Tibial nerve (tissue), 4 donors: ENCODE measurements around the gene ZBTB40. TPM values are rescaled to one million over a fixed set of nuclear protein-coding genes. Genes with fewer than 3 reads are reported as not detected.

Source experiments
- DNase-seq, 2 donors: peaks; one replicate each; pipeline ENCODE4 v3.0.0-alpha.2; 2019; ENCODE audit warnings: low spot score in 2 of 2
- H3K27ac ChIP-seq, 4 donors: fragments of 200-600 bp; sonication (generic) in 3 of 4; one replicate each; pipeline ENCODE4 v1.5.1; 2017 to 2019; ENCODE audit warnings: mild to moderate bottlenecking in 1 of 4
- H3K27me3 ChIP-seq, 2 donors: fragments of 200-600 bp; sonication (generic) in 1 of 2; one replicate each; pipeline versions ENCODE4 v1.5.1 to v1.6.0; 2017 to 2019
- H3K36me3 ChIP-seq, 3 donors: fragments of 200-600 bp; sonication (generic); one replicate each; pipeline ENCODE4 v1.5.1; 2018 to 2019
- H3K4me1 ChIP-seq, 4 donors: fragments of 200-600 bp; sonication (generic) in 3 of 4; one replicate each; pipeline ENCODE4 v1.5.1; 2017 to 2019
- H3K4me3 ChIP-seq, 4 donors: fragments of 200-600 bp; sonication (generic) in 3 of 4; one replicate each; pipeline ENCODE4 v1.5.1; 2017 to 2019; ENCODE audit warnings: mild to moderate bottlenecking in 1 of 4, moderate library complexity in 1 of 4
- H3K9me3 ChIP-seq, 4 donors: fragments of 200-600 bp; sonication (generic) in 3 of 4; one replicate each; pipeline ENCODE4 v1.5.1; 2017 to 2019
- EP300 ChIP-seq, 2 donors: sonication (generic); formaldehyde crosslinking; IDR thresholded peaks; one replicate each; pipeline ENCODE4 v1.6.1; 2017; ENCODE audit warnings: antibody characterized with exemption in 2 of 2, mild to moderate bottlenecking in 1 of 2
- POLR2A ChIP-seq, 2 donors: fragments of 450-650 bp; IDR thresholded peaks; one replicate each; pipeline ENCODE4 v1.6.1; 2017; ENCODE audit warnings: antibody characterized with exemption in 2 of 2, mild to moderate bottlenecking in 2 of 2, moderate library complexity in 2 of 2
- WGBS, 2 donors: methylation state at CpG; one replicate each; pipeline ENCODE4 v1.1.5; 2018; 5-methylcytosine and 5-hydroxymethylcytosine counted together
- total RNA-seq, 4 donors: library from RNA; depleted of rRNA; stranded (reverse); fragments of >200 nt; gene quantifications; one replicate each; pipeline ENCODE4 v1.1.0, GENCODE V29; 2016
- TF ChIP-seq, protein P1 (sequence below), 5 experiments: fragments of 200-600 bp in 3 of 5; fragments of 450-650 bp in 2 of 5; sonication (generic) in 3 of 5; IDR thresholded peaks; one replicate each; pipeline ENCODE4 v1.5.1; 2016 to 2019; ENCODE audit warnings: antibody characterized with exemption in 5 of 5, mild to moderate bottlenecking in 3 of 5, moderate library complexity in 2 of 5

The ZBTB40 gene
- total RNA-seq, 4 donors from 2014 or later = 17.8 to 21.2 (median 18.2) TPM

DNA sequence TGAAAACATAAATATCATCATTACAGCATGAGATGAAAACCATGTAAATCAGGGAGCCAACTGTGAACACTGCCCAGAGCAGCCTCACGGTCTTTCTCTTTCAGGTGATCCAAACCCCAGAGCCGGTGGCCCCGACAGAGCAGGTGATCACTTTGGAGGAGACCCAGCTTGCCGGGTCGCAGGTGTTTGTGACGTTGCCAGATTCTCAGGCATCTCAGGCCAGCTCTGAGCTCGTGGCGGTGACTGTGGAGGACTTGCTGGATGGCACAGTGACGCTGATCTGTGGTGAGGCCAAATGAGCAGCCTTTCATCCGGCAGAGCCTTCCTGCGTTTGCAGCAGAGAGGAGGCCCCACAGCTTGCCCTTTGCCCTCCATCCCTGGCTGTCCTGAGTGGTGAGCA is 74.4 kb downstream of the ZBTB40 start:
- DNase-seq = no peak
- Histone ChIP-seq H3K4me1 (peaks cover 0 to 10% (median 3%) of the 10 kb centered on the region in 4 donors), H3K4me3 (no peak overlapping the region), H3K27me3 (no peaks in the 10 kb centered on the region), H3K9me3 (no peaks in the 10 kb centered on the region), H3K36me3 (peaks cover 0 to 64% (median 15%) of the 10 kb centered on the region in 3 donors), H3K27ac (no peak overlapping the region)
- TF ChIP-seq, protein P1, sequence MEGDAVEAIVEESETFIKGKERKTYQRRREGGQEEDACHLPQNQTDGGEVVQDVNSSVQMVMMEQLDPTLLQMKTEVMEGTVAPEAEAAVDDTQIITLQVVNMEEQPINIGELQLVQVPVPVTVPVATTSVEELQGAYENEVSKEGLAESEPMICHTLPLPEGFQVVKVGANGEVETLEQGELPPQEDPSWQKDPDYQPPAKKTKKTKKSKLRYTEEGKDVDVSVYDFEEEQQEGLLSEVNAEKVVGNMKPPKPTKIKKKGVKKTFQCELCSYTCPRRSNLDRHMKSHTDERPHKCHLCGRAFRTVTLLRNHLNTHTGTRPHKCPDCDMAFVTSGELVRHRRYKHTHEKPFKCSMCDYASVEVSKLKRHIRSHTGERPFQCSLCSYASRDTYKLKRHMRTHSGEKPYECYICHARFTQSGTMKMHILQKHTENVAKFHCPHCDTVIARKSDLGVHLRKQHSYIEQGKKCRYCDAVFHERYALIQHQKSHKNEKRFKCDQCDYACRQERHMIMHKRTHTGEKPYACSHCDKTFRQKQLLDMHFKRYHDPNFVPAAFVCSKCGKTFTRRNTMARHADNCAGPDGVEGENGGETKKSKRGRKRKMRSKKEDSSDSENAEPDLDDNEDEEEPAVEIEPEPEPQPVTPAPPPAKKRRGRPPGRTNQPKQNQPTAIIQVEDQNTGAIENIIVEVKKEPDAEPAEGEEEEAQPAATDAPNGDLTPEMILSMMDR (IDR thresholded peaks at IDR 0.05) = no peak
- TF ChIP-seq EP300 (IDR thresholded peaks at IDR 0.05) (no peak), POLR2A (IDR thresholded peaks at IDR 0.05) (no peak)
- WGBS, 2 donors = 89% methylated on average over 10 to 11 of the region's 11 CpGs

DNA sequence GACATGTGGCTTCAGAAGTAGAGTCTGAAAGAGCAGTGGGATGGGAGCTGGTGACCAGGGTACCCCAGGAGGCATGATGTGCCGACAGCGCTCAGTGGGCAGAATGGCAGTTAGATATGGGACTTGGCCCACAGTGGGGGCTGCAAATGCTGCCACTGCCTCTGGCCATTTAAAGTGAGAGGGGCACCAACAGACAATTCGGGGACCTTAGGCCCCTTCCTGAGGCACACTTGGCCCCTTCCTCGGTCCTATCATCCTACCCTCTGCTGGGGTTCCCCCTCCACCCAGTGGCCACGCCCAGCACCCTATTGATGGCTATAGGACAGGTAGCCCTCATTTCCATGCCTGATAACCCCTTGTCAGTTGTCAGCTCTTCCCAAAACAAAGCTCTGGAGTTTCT is 75.0 kb downstream of the ZBTB40 start:
- Histone ChIP-seq H3K27ac (no peak overlapping the region), H3K36me3 (peaks cover 0 to 58% (median 10%) of the 10 kb centered on the region in 3 donors), H3K4me3 (no peak overlapping the region), H3K27me3 (no peaks in the 10 kb centered on the region), H3K4me1 (peaks cover 0 to 16% (median 3%) of the 10 kb centered on the region in 4 donors), H3K9me3 (no peaks in the 10 kb centered on the region)
- no peak for DNase-seq
- WGBS, 2 donors = 88 to 89% methylated on average over 3 to 5 of the region's 5 CpGs
- TF ChIP-seq EP300 (IDR thresholded peaks at IDR 0.05) = no peak
- TF ChIP-seq POLR2A (IDR thresholded peaks at IDR 0.05) = no peak

DNA sequence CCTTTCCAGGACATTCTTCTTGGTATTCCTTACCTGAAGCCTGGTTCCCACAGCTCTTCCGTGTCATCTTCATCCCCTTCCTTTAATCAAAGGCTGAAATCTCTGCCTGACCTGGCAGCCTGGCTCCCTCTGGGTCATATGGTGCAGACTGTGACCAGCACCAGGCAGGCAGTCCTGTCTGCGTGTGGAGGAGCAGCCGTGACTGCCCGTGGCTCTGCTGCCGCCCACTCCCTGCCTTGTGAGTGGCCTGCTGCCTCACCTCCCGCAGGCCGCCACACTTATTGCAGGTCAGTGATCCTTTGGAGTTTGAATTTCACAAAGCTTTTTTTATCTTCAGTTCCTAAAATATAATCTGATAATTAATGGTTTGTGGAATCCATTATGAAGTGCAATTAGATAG is 75.5 kb downstream of the ZBTB40 start:
- no peak for DNase-seq
- H3K9me3 ChIP-seq = no peaks in the 10 kb centered on the region
- no peak overlapping the region for H3K27ac ChIP-seq
- 73 to 76% methylated on average over 7 of the region's 7 CpGs for WGBS, 2 donors
- no peaks in the 10 kb centered on the region for H3K27me3 ChIP-seq
- H3K4me3 ChIP-seq = no peak overlapping the region
- TF ChIP-seq EP300 (IDR thresholded peaks at IDR 0.05) (no peak), POLR2A (IDR thresholded peaks at IDR 0.05) (no peak)
- TF ChIP-seq, protein P1 (IDR thresholded peaks at IDR 0.05) = no peak
- H3K36me3 ChIP-seq = peaks cover 0 to 54% (median 10%) of the 10 kb centered on the region in 3 donors
- peaks cover 0 to 20% (median 3%) of the 10 kb centered on the region in 4 donors for H3K4me1 ChIP-seq

DNA sequence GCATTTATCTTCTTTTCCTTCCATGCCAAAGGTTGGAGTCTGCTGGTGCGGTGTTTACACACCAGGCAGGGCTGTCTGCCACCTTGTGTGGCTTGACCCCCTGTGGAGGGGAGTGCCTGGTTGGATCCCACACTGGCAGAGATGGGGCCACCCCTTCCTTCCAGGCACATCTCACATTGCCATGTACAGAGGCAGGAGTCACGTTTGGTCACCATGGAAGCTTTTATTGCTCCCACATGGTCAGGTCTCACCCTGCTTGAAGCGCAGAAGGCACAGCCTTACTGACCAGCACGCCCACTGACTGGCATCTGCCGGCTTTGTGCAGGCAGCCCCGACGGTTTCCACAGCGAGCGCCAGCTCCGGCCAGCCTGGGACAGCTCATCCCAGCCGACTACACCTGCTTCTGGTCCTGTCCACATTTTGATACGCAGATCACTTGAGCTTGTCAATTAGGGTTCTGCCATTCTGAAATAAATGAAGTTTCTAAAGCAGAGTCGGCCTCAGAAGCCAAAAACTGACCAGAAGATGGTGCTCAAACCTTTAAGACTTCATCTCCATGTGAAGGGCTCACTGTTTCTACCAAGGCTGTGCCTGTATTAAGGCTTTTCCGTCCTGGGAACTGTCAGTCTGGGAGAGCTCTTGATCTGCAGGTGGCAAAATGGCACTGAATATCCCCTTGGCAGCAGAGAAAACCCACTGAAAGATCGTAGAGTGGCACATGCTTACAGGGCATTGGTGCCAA is 76.1 kb downstream of the ZBTB40 start:
- no peak for DNase-seq
- Histone ChIP-seq H3K27me3 (no peaks in the 10 kb centered on the region), H3K4me3 (no peak overlapping the region), H3K4me1 (peaks cover 0 to 20% (median 3%) of the 10 kb centered on the region in 4 donors), H3K9me3 (no peaks in the 10 kb centered on the region), H3K27ac (no peak overlapping the region), H3K36me3 (peaks cover 0 to 48% (median 10%) of the 10 kb centered on the region in 3 donors)
- no peak for TF ChIP-seq EP300 (IDR thresholded peaks at IDR 0.05)
- no peak for TF ChIP-seq POLR2A (IDR thresholded peaks at IDR 0.05)
- TF ChIP-seq, protein P1 (IDR thresholded peaks at IDR 0.05) = no peak
- 84 to 85% methylated on average over 15 of the region's 15 CpGs for WGBS, 2 donors

DNA sequence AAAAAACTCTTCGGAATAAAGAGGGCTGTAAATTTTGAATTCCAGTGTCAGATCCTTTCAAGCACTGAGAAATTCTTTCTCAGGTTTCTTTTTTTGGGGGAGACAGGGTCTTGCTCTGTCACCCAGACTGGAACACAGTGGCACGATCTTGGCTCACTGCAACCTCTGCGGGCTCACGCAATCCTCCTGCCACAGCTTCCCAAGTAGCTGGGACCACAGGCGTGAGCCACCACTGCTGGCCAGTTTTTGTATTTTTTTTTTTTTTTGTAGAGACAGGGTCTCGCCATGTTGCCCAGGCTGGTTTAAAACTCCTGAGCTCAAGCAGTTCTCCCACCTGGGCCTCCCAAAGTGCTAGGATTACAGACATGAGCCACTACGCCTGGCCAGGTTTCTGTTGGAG is 76.8 kb downstream of the ZBTB40 start:
- Histone ChIP-seq H3K27ac (no peak overlapping the region), H3K36me3 (peaks cover 0 to 43% (median 8%) of the 10 kb centered on the region in 3 donors), H3K4me3 (no peak overlapping the region), H3K9me3 (no peaks in the 10 kb centered on the region), H3K4me1 (peaks cover 0 to 20% (median 3%) of the 10 kb centered on the region in 4 donors), H3K27me3 (no peaks in the 10 kb centered on the region)
- DNase-seq = no peak
- whole genome bisulfite sequencing, 2 donors = 95 to 96% methylated on average over 7 of the region's 7 CpGs
- TF ChIP-seq EP300 (IDR thresholded peaks at IDR 0.05) (no peak), POLR2A (IDR thresholded peaks at IDR 0.05) (no peak)
- TF ChIP-seq, protein P1 (IDR thresholded peaks at IDR 0.05) = no peak
